Body of pancreas (tissue), 4 donors: Measurements from ENCODE around the gene CCDC154.

Experiments used
- POLR2A ChIP-seq, 3 donors: fragments of 450-650 bp; IDR thresholded peaks; one replicate each; pipeline ENCODE4 v1.6.1; 2016; ENCODE audit warnings: antibody characterized with exemption in 3 of 3, mild to moderate bottlenecking in 2 of 3
- TF ChIP-seq, protein P1 (sequence below), 7 experiments: fragments of 450-650 bp in 4 of 7; fragments of 200-600 bp in 3 of 7; sonication (generic) in 3 of 7; IDR thresholded peaks; one replicate each; pipeline ENCODE4 v1.5.1; 2016 to 2019; ENCODE audit warnings: antibody characterized with exemption in 7 of 7

DNA sequence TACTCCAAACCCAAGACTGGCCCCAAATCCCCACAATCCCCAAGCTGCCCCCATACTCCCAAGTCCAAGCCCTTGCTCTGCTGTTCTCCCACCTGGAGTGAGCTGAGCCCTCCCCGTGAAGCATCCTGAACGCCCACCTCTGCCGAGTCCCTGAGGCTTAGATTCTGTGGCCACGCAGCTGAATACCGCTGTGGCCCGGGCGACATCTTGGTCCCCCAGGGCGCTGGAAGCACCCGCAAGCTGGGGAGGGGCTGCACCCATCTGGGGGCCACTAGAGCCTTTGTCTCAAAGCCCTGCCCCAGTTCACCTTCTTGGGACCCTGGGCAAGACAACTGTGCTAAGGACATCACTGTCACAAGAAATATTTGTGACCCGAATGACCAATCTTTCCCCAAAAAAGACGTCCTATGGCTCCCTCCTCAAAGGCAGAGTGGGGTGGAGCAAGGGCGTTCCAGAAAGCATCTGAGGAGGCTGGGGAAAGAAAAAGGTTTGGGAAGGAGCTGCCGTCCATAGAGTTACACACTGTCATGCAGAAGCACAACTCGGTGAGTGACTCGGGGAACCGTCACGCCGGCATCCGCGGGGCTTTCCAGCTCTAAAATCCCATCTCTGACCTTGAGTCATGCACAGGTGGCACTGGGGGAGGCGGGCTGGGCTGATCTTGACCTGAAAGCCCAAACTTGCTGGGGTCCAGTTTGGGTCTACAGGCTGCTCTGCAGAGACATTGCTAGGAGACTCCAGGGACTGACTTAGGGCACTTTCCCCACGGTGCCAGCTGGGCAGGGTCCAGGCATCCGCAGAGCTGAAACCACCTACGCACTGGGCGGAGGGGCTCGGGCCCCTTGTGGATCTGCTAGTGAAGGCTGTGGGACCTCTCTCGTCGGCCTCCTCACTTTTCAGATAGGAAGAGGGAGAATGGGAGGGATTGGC is 37.8 kb upstream of the CCDC154 start:
- TF ChIP-seq, protein P1, sequence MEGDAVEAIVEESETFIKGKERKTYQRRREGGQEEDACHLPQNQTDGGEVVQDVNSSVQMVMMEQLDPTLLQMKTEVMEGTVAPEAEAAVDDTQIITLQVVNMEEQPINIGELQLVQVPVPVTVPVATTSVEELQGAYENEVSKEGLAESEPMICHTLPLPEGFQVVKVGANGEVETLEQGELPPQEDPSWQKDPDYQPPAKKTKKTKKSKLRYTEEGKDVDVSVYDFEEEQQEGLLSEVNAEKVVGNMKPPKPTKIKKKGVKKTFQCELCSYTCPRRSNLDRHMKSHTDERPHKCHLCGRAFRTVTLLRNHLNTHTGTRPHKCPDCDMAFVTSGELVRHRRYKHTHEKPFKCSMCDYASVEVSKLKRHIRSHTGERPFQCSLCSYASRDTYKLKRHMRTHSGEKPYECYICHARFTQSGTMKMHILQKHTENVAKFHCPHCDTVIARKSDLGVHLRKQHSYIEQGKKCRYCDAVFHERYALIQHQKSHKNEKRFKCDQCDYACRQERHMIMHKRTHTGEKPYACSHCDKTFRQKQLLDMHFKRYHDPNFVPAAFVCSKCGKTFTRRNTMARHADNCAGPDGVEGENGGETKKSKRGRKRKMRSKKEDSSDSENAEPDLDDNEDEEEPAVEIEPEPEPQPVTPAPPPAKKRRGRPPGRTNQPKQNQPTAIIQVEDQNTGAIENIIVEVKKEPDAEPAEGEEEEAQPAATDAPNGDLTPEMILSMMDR (IDR thresholded peaks at IDR 0.05): no peak
- no peak for TF ChIP-seq POLR2A (IDR thresholded peaks at IDR 0.05)
